Muscle of arm (tissue), 12 donors: ENCODE results near the gene SNAP47. TPM values are rescaled to one million over a fixed set of nuclear protein-coding genes. Genes with fewer than 3 reads are reported as not detected.

Experiments used
- DNase-seq: peaks from one replicate; pipeline ENCODE4 v3.0.0-alpha.2; 2013
- polyA plus RNA-seq, 12 donors: library from polyadenylated mRNA; unstranded; fragments of 120-200 nt; gene quantifications; one replicate each; pipeline ENCODE4 v1.2.1, GENCODE V29; 2013; ENCODE audit not compliant: insufficient read length in 12 of 12

SNAP47 gene
- polyA plus RNA-seq, 12 donors: 23.1 to 38.8 (median 30.5) TPM; not detected in 1

DNA sequence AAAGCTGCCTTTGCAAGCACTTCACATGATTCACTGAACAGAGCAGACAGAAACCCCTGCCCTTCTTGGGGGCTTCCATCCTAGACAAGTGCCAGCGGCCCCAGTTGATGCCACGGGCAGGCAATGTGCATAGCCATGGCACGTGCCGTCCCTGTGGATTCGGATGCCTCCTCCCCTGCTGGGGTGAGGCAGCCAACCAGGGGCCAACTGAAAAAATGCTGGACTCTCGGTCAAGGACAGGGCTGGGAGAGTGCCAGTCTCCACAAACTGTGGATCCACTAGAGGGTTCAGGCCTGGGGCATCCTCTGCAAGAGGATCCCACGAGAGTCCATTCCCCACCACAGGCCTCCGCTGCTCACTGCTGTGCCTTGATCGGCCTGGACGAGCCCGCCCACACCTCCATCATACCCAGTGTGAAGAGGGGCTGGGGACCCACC, 4.0 kb upstream of the SNAP47 start:
- DNase-seq: no peak

DNA sequence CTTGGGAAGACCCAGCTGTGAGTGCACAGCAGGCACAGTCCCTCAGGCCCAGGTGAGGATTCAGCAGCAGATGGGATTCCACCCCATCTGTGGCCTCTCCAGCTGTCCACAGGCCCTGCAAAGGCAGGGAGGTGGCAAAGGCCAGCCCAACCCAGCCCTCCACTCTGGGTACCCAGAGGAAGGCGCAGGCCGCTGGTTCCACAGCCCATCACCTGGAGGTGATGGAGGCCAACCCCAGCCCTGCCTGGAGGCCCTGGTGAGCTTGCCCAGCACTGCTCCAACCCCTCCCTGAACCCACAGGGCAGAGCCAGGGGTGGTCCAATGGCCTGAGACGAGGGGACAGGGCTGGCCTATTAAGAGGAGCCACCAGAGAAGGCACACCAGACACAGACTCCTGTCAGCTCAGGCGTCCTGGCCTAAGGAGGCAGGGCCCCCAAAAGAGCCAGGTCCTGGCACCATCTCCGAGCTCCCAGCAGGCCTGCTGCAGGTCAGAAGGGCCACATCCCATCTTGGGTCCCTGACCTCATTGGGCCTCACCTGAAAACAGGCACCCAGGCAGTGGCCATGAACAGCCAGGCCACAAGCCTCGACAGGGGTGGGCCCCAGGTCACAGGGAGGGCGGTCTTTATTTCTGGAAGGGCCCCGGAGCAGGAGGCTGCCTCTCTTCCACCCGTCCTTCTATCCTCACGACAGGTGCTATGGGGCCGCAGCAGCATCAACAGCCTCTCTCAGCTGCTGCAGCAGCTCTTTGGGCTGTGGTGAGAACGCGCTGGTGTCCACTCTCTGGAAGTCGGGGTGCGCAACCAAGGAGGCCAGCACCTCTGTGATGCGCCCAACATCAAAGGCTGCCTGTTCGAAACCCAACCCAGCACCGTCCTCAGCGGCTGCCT, 3.3 kb upstream of the SNAP47 start:
- no peak for DNase-seq

DNA sequence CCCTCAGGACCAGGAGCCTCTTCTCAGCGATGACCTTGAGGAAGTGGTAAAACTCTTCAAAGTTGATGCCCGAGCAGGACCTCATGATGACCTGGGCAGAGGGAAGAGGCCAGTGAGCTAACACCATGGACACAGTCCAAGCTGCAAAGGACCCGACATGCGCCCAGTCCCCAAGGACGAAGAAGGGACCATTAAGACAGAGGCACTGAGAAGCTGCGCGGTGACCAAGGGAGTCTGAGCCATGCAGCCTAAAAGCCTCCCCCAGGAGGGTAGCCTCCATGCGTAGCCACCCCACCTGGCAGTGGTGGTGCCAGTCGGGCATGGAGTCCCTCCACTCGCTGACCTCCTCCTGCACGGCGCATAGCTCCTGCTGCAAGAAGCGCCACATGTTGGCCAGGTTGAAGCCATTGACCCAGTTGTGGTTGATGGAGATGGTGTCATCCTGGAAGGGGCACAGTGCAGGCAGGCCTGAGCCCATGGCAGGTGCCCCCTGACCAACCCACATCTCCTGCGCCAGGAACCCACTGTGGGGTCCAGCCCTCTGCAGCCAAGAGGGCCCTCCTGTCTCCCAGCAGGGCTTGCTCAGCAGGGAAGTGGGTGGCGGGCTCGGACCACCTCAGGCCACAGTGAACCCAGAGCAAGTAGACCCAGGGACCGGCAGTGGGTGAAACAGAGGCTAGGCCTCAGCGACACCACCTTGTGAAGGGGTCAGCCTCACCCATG, 2.5 kb upstream of the SNAP47 start:
- DNase-seq: no peak

DNA sequence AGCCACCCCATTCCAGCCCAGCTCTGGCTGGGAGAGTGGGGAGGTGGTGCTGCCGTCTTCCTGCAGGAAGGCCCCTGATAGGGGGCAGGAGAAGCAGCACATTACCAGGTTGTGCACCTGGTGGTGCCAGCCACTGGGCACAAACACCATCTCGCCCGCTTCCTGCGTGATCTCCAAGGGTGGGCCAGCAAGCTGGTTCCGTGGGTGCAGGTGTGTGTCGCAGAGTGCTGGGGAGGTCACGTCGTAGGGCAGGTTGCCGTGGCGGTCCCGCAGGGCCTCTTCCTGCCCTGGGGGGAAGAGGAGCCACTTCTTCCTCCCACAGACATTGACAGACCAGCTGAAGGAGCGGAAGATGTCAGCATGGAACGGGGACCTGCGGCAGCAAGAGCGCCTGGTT, 1.9 kb upstream of the SNAP47 start:
- no peak for DNase-seq

DNA sequence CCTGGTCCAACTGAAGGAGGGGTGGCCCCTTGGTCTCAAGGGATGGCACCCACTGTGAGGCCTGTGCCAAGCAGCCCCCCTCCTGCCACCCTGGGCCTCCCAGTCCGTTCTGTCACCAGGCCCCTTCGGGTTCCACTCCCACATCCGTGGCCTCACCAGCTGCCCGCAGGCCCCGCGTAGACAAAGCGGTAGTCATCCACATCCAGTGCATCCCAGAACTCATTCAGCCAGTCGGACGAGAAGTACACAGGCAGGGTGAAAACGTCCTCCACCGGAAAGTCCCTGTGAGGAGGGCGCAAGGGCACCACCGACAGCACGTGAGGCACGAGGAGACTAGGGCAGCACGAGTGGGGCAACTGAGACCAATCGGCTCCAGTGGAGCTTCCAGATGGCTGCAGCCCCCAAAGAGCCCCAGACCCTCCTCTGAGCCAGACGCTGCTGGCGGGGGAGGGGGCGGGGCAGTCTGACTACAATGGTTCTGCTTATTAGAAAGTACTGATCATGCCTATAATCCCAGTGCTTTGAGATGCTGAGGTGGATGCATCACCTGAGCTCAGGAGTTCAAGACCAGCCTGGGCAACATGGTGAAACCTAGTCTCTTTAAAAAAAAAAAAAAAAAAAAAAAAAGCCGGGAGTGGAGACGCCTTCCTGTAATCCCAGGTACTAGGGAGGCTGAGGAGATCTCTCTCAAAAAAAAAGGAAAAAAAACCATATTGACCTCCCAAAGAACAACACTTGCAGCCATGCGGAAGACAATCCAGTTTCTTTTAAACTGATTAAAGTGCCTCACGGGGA, 1.3 kb upstream of the SNAP47 start:
- DNase-seq: no peak

DNA sequence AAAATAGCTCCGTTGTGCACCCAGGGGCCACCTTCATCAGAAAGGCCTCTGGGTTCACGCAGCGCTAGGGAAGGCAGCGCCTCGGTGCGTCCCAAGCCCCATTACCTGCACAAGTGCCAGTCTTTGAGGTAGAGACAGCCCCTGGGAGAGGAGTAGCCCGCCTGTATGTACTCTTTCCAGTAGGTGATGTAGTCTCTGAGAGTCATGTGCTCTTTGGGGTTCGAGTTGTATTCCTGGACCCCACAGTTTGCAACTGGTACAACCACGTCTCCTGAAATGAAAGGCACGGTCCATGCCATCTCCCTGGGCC, 734 bp upstream of the SNAP47 start:
- no peak for DNase-seq

DNA sequence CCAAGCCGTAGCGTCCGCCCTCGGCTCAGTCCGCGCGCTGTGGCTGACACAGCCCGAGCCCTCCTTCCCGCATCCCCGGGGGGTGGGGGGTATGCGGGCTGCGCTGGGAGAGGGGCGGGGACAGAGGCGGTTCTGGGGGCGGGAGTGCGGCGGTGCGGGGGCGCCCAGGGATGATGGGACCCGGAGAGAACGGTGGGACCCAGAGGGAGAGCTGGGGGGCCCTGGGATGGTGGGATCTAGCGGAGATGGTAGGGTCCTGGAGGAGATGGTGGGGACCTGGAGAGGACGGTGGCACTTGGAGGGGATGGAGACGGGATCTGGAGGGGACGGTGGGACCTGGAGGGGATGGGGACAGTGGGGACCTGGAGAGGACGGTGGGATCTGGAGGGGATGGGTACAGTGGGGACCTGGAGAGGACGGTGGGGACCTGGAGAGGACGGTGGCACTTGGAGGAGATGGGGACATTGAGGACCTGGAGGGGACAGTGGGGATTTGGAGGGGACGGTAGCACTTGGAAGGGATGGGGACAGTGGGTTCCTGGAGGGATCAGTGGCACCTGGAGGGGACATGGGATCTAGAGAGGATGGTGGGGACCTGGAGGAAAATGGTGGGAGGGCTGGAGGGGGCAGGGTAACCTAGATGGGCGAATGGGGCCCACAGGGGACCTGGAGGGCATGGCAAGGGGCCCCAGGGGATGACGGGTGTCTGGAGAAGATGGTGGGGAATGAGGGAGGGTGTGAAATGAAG, 477 bp downstream of the SNAP47 start:
- no peak for DNase-seq

DNA sequence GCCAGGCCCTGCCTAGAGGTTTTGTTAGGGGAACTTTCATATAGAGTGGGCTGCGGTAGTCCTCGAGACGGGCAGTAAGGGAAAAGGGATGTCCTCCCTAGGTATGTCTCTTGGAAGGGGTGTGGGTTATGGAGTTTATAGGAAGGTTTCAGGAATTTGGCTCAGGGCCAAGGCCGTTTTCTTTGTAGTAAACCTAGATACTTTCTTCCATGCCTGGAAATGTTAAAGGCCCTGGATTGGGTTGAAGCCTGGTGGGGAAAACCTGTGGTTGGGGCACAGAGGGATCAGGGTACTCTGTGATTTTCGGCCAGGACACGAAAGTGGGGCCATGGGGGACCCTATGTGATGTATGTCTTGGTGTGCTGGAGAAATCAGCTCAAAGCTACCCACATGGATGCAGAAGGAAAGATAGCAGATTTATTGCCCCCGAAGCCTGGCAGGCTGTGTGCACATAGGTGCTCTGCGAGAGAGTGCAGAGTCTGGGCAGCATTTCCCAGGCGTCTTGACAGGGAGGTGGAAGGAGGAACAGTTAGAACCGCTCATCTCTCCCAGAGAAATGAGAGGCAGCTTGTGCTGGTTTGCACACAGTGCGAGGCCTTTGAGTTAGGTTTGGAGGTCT, 1.7 kb downstream of the SNAP47 start:
- no peak for DNase-seq

DNA sequence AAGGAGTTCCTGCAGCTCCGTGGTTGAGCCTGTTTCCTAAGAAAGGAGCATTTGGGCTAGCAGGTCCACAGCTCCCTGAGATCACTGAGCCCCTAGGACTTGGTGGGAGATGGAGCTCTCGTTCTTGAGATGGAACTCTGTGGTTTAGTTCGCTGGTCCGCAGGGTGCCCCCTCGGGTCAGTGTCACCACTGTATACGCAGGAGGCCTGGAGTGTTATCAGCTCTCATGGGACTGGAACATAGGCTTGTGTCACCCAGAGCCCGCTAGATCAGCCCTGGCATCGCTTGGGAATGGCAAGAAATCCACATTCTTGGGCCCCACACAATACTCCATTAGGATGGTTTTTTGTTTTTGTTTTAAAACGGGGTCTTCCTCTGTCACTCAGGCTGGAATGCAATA, 3.6 kb downstream of the SNAP47 start:
- no peak for DNase-seq

DNA sequence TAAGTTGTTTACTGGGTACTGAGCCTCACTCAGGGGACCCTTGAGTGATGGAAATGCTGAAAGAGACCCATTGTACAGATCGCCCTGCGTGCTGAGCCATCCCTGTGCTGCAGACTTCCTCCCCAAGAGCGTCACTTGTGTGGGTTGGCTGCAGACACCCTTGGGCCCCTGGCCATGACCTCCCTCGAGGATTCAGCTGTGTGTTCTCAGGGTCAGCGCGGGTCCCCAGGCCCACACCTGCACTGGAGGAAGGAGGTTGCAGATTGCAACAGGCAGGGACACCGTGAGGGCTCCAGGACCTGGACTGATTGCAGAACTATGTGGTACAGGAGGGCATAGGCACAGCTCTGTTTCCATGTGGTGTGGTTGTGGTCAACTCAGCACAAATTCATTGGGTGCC, 4.4 kb downstream of the SNAP47 start:
- no peak for DNase-seq

DNA sequence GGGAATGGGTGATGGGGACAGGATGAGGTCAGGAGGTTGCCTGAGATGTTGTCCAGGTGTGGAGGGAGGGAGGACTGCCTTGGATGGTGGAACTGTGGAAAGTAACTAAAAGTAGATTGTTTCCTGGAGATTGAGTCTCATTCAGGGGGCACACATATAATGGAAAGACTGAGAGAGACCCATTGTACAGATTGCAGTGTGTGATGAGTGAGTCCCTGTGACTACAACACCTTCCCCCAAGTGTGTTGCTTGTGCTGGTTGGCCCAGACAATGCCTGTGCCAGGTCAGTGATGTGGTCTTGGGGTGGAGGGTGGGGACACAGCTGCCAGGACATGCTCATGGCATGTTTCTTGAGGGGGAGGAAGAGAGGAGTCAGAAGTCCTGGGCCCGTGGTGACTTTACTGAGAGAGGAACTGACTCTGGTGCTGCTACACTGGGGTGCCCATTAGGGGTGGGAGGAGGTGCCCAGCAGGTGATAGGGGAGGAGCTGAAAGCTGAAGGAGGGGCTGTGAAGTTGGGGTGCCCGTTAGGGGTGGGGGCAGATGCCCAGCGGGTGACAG, 5.2 kb downstream of the SNAP47 start:
- no peak for DNase-seq

DNA sequence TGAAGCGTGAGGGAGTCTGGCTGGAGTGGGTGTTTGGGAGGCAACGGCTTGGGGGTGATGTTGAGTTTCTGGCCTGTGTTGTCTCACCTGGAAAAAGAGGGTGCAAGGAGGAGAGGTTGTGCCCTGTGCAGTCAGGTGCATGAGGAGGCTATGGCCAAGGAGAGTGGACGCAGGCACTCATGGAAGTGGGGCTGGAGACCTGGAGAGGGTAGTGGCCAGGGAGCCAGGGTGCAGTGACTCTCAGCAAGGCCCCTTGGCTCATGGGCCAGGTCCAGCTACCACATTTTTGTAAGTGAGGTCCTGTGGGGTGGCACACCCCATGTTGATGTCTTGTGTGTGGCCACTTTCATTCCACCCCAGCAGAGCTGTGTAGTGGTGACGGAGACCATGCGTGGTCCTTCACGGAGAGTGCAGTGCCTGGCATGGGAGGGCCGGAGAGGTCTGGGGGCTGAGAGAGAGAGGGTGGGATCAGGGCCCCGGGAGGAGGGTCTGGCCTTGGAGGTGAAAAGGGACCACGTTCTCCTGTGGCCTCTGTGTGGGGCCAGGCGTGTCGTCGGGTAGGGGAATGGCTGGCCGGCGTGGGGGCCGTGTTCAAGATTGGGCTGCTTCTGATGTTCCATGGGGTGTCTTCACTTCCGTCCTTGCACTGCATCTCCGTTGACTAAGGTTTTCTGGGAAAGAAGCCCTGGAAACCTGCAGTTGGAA, 6.1 kb downstream of the SNAP47 start:
- no peak for DNase-seq

DNA sequence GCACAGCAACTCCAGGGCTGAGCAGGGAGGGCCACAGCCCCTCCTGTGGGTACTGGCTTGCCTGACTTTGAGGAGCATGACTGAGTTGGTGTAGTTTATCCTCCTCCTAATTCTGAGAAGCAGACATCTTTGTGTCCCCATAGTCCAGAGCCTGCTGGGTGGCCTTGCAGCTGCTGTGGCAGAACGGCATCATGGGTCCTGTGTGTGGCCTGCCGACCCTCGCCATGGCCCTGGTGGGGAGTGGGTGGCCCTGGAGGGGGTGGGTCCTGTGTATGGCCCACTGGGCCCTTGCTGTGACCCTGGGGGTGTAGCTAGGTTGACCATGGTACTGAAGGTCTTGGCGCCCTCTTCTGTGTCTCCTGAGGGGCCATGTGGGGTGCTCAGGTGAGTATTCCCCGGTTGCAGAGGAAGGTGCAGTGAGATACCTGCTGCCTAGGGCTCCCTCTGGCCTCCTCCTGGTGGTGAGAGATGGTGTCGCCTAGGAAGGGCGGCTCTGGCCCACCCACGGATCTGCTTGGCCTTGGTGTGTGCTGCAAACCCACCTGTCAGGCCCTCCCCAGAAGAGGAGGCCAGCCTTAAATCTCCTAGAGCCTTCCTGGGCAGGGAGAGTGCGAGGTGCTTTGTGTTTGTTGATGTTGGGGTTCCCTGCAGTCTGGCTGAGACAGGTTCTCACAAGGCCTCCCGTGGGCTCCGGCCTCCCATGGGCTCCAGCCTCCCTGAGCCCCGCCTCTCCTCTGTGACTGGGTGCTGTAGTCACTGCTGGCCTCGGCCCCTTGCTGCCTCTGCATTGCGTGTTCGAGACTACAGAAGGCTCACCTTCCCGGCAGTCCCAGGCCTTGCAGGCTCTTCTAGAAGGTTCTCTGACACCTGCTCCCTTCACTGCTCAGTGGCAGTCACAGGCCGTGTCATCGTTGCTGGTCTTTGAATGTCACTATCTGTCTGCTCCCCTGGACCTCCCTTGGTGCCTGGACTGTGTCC, 7.8 kb downstream of the SNAP47 start:
- no peak for DNase-seq

DNA sequence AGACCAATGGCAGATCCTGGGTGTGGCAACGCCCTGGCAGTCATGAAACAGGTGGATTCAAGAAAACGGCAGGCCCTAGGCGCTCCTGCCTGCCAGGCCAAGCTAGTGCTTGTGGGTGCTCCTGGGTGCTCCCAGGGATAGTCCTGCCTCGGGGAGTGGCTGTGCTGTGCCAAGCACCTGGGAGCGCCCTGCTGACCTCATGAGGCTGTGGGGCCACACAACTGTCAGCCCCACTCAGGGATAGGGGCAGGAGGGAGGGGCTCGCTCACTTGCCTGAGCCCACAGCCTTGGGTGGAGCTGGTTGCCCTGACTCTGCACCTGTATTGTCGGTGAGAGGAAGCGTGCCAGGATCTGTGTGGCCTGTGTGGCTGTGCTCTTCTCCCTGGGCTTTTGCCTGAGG, 9.4 kb downstream of the SNAP47 start:
- DNase-seq: no peak

DNA sequence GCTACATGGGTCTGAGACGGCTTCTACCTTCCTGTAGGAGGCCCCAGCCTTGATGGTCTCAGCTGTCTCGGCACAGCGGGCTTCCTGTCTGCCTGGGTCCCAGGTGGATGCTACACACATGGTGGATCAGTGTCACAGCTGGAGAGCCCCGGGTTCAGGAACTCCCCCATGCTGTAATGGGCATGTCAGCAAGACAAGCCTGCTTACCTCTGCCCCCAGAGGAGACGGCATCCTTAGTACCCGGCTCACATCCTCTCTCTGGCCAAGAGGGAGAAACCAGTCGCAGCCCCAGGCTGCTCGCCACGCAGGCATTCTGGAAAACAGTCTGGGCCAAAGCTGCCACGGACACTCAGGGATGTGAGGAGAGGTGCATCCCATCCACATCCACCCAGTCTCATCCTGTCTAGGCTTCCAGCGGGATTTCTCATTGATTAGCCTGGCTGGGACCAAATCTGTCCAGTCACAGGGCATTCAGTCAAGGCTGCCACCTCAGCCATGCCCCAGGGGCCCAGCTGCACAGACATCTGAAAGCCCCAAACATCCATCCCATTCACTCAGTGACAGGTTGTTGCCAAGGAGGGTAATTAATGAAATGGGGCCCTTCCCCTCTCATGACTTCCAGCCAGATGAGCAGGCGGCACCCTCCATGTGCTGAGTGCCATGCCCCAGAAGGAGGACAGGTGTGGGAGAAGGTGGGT, 10.5 kb downstream of the SNAP47 start:
- no peak for DNase-seq

DNA sequence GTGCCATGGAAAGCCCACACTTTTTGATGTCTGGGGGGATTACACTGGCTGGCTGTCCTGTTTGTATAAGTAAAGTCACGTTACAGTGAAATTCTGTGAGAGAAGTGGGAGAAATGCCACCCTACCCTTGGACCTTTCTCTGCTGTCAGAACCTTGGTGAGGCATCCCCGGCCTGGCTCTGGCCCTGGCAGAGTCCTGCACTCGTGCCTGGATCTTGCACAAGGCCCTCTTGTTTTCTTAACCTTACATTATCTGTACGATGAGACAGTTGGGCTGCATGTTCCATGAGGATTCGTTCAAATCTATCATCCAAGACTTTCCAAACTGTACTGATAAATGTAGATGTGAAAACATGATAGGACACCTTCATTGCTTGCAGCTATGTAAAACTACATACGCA, 11.4 kb downstream of the SNAP47 start:
- DNase-seq: no peak

DNA sequence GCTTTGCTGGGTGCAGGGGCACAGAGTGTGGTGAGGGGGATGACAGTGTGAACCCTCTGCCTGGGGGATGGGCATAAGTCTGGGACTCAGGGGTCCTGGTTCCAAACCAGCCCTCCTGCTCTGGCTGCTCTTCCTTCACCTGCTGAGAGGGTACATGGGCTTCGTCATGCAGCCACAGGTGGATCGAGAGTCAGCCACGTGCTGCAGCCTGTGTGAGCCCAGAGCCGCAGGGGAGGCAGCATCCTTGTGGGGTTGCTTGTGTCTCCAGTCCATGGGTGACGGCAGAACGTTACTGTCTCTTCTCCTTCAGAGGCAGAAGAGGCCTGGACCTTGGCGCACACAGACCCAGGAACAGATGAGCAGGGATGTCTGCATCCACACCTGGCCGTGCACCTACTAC, 12.1 kb downstream of the SNAP47 start:
- no peak for DNase-seq

DNA sequence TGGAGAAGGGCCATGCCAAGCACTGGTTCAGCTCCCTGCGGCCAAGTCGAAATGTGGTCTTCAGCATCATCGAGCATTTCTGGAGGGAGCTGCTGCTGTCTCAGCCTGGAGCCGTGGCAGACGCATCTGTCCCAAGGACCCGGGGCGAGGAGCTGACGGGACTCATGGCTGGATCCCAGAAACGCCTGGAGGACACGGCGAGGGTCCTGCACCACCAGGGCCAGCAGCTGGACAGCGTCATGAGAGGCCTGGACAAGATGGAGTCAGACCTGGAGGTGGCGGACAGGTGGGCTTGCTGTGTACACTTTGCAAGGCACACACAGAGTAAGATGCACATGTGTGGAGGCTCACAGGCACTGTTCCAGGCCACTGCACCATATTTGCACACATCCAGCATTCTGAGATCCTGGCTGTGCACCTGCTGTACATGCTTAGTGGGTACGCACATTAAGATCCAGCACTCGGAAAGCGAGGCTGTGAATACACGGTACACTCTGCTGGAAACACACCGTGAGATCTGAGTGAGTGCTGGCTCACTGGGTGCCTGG, 12.8 kb downstream of the SNAP47 start:
- DNase-seq: no peak
